Coronary artery (tissue), 2 donors: Measurements from ENCODE around the gene PIERCE2.
"Not testable (repeated sequence)": the region's sequence is repeated elsewhere in the genome, so short reads cannot be mapped to it uniquely, and the experiment has no call there.

Experiments
- DNase-seq: peaks from one replicate; pipeline ENCODE4 v3.0.0-alpha.2; 2017; ENCODE audit warnings: low spot score
- H3K27ac ChIP-seq, 2 donors: fragments of 200-600 bp; sonication (generic); one replicate each; pipeline ENCODE4 v1.5.1; 2016 to 2019
- H3K4me3 ChIP-seq: fragments of 200-600 bp; sonication (generic); 2 replicates; pipeline ENCODE4 v1.5.1; 2016; ENCODE audit warnings: mild to moderate bottlenecking, moderate library complexity
- CTCF ChIP-seq: fragments of 200-600 bp; sonication (generic); IDR thresholded peaks from one replicate; pipeline ENCODE4 v1.5.1; 2019; ENCODE audit warnings: antibody characterized with exemption

Gene PIERCE2

GRCh38 chr15:55401786-55402246, 6.5 kb upstream of the PIERCE2 start:
- Histone ChIP-seq H3K4me3 (no peak overlapping the region), H3K27ac (no peak overlapping the region)
- no peak for DNase-seq

GRCh38 chr15:55402707-55403106, 5.6 kb upstream of the PIERCE2 start:
- DNase-seq = no peak
- Histone ChIP-seq H3K27ac (no peak overlapping the region), H3K4me3 (no peak overlapping the region)
- no peak for TF ChIP-seq CTCF

More at GRCh38 chr15:55401786-55402246, 6.5 kb upstream of the PIERCE2 start:
- no peak for TF ChIP-seq CTCF

GRCh38 chr15:55403531-55403930, 4.8 kb upstream of the PIERCE2 start:
- no peak for TF ChIP-seq CTCF
- H3K4me3 ChIP-seq = peak overlapping the region; percentile 26
- peak overlapping the region in 1 of 2 donors; percentile 24 for H3K27ac ChIP-seq
- no peak for DNase-seq

GRCh38 chr15:55407498-55408011, 740 bp upstream of the PIERCE2 start:
- Histone ChIP-seq H3K27ac (peak overlapping the region; percentile 92 to 96), H3K4me3 (peak overlapping the region; percentile 95)
- TF ChIP-seq CTCF = no peak
- no peak for DNase-seq

GRCh38 chr15:55408976-55409375, 681 bp downstream of the PIERCE2 start:
- Histone ChIP-seq H3K4me3 (peak overlapping the region; percentile 95), H3K27ac (peak overlapping the region in 1 of 2 donors; percentile 96)
- not testable (repeated sequence) for DNase-seq

- not testable (repeated sequence) for H3K27ac ChIP-seq, H3K4me3 ChIP-seq, DNase-seq
These were observed 9.4 kb downstream of the PIERCE2 start for GRCh38 chr15:55417678-55418077.

- H3K27ac ChIP-seq = no peak overlapping the region
- no peak overlapping the region for H3K4me3 ChIP-seq
- DNase-seq = no peak
- TF ChIP-seq CTCF = no peak
These were observed 12.0 kb downstream of the PIERCE2 start for GRCh38 chr15:55420171-55420866.

- Histone ChIP-seq H3K4me3 (no peak overlapping the region), H3K27ac (no peak overlapping the region)
- DNase-seq = no peak
- TF ChIP-seq CTCF = no peak
These were observed 13.8 kb downstream of the PIERCE2 start for GRCh38 chr15:55422089-55422488.
